ENCODE results near the gene TSPAN15.

The TSPAN15 gene

DNA sequence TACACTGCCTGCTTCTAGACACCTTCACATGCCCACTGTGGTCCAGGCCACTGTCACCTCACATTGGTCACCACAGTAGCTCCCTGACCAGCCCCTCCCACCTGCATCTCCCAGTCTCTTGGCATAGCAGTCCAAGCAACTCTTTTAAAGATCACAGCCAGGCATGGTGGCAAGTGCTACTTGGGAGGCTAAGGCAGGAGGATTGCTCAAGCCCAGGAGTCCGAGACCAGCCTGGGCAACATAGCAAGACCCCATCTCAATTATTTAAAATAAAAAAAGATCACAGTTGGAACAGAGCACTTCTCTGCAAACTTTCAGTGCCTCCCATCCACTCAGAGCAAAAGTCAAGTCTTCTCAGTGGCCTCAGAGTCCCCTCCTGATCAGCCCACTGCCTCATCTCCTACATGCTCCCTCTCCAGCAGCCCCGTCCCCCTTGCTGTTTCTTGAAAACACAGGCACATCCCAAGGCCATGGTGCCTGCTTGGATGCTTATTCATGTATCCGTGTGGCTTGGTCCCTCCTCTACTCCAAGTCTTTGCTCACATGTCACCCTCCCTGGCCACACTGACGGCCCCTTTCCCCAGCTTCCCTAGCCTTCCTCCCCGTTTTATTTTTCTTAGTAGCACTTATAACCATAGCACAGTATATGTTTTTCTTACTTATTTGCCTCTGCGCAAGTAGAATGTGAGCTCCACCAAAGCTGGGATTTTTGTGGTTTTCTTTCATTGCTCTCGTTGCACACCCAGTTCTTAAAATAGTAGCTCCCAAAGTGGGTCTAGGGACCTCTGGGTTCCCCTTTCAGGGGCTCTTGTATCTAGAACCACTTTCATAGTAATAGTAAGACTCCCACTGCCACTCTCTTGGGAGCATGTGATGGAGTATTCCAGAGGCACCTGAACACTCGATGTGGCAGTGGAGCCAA, 19.5 kb downstream of the TSPAN15 start:
- TF ChIP-seq CTCF (IDR thresholded peaks at IDR 0.05; ENCODE audit: insufficient read depth, low read depth, low read length, missing control alignments), result no peak
- DNase-seq (ENCODE audit: low read depth), result no peak
- H3K4me3 ChIP-seq (ENCODE audit: low read length), result no peak overlapping the region

DNA sequence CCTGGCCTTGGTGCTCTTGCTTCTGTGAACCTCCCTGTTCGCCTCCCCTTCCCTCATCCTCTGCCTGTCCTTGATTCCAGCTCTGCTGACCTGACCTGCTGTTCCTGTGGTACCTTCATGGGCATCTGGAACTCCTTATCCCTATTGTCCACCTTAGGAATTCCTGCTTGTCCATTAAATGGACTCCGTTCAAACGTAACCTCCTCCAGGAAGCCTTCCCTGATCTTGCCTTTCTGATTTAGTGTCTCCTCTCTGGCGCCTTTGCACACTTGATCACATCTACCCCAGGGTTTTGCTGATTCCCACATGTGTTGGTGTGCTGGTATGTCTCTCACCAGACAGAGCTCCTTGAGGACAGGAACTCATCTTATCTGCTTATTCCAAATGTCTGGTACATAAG, 20.9 kb downstream of the TSPAN15 start:
- TF ChIP-seq CTCF (IDR thresholded peaks at IDR 0.05; ENCODE audit: insufficient read depth, low read depth, low read length, missing control alignments), result no peak
- H3K4me3 ChIP-seq (ENCODE audit: low read length), result no peak overlapping the region
- no peak for DNase-seq (ENCODE audit: low read depth)

GRCh38 chr10:69472544-69472943, 21.3 kb downstream of the TSPAN15 start:
- no peak for TF ChIP-seq CTCF (IDR thresholded peaks at IDR 0.05; ENCODE audit: insufficient read depth, low read depth, low read length, missing control alignments)
- no peak overlapping the region for H3K4me3 ChIP-seq (ENCODE audit: low read length)
- no peak for DNase-seq (ENCODE audit: low read depth)

GRCh38 chr10:69473304-69473990, 22.2 kb downstream of the TSPAN15 start:
- no peak for TF ChIP-seq CTCF (IDR thresholded peaks at IDR 0.05; ENCODE audit: insufficient read depth, low read depth, low read length, missing control alignments)
- H3K4me3 ChIP-seq (ENCODE audit: low read length), result no peak overlapping the region
- DNase-seq (ENCODE audit: low read depth), result no peak

- peak; percentile 74 for DNase-seq (ENCODE audit: low read depth)
- no peak overlapping the region for H3K4me3 ChIP-seq (ENCODE audit: low read length)
- no peak for TF ChIP-seq CTCF (IDR thresholded peaks at IDR 0.05; ENCODE audit: insufficient read depth, low read depth, low read length, missing control alignments)
Observed at GRCh38 chr10:69474742-69475432, 23.6 kb downstream of the TSPAN15 start.

DNA sequence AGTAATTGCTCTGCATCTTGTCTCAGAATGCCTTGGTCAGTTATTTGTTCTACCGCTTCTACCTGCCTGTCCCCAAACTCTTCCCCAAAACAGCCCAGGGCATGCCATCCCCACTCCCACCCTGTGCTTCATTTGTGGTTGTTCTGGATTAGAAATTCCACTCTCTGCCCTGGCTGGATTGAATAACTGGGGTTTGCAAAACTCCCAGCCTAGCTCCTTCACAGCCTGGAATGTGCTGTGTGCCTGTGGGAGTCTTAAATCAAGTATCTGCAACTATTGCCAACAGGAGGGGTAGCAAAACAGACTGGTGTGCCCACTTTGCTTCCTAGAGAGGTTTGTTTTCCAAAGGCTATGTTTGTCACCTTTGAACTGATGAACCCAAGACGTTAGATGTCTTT, 24.2 kb downstream of the TSPAN15 start:
- no peak for TF ChIP-seq CTCF (IDR thresholded peaks at IDR 0.05; ENCODE audit: insufficient read depth, low read depth, low read length, missing control alignments)
- no peak for DNase-seq (ENCODE audit: low read depth)
- H3K4me3 ChIP-seq (ENCODE audit: low read length), result no peak overlapping the region

All from epithelial cell of esophagus (primary cell).